Nephron (organoid): ENCODE measurements around the gene SLC22A23.

Experiments used
- H3K27ac Mint-ChIP-seq, 3 experiments: 2 replicates each; pipeline ENCODE4 v1.8.0; 2020; ENCODE audit warnings: mixed read lengths in 3 of 3, mild to moderate bottlenecking in 2 of 3, moderate library complexity in 1 of 3
- H3K27me3 Mint-ChIP-seq: 2 replicates; pipeline ENCODE4 v1.8.0; 2021; ENCODE audit warnings: low read depth, mild to moderate bottlenecking, moderate library complexity, mixed read lengths
- H3K36me3 Mint-ChIP-seq: 2 replicates; pipeline ENCODE4 v1.8.0; 2020; ENCODE audit warnings: low read depth, mixed read lengths
- H3K4me1 Mint-ChIP-seq: 2 replicates; pipeline ENCODE4 v1.8.0; 2020; ENCODE audit warnings: mixed read lengths
- H3K4me3 Mint-ChIP-seq, 3 experiments: 2 replicates each; pipeline ENCODE4 v1.8.0; 2020; ENCODE audit warnings: mild to moderate bottlenecking in 3 of 3, mixed read lengths in 3 of 3, moderate library complexity in 2 of 3
- H3K9me3 Mint-ChIP-seq: 2 replicates; pipeline ENCODE4 v1.8.0; 2020; ENCODE audit warnings: mixed read lengths
- CTCF ChIP-seq, 3 experiments: fragments of 200-600 bp; sonication (generic); IDR thresholded peaks; one replicate each; pipeline ENCODE4 v1.5.0; 2021; ENCODE audit warnings: antibody characterized with exemption in 3 of 3; ENCODE audit not compliant: unreplicated experiment in 3 of 3

The SLC22A23 gene

DNA sequence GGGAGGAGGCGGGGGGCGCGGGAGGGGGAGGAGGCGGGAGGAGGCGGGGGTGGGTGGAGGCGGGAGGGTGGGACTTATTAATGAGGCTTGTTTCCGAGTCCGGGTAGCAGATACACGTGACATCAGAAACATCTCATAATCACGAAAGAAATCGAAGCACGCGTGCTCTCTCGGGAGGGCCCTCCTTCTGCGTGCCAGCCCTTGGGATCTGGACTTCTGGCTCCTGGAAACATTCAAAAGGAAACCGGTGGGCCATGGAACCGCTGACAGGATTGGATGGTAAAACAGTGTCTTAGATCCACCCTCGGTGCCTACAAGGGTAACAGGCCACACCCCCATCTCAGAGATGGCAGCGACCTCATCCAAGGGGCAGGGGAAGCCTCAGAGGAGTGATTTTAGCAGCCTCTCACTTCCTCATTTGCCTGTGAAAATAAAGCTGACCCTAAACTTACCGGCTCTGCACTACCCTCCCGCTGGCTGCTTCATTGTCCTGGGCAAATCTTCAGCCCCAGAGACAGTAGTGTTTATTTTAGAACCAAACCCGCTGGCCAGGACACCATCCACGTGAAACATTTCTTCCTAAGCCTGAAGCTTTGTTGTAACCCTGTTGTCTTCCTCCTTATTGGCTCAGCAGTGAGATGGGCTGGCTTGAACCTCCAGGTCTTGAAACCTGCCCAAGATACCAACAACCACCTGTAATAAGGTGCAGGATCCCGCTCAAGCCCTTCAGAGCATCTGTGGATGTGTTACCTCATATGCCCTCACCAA lies 100.6 kb downstream of the SLC22A23 start:
- H3K9me3 Mint-ChIP-seq, result no peaks in the 10 kb centered on the region
- TF ChIP-seq CTCF (IDR thresholded peaks at IDR 0.05; ENCODE audit: unreplicated experiment in 3 of 3), result no peak
- peaks cover 4% of the 10 kb centered on the region for H3K27me3 Mint-ChIP-seq
- peak overlapping the region; percentile 78 to 83 (median 79) for H3K4me3 Mint-ChIP-seq
- H3K4me1 Mint-ChIP-seq, result peaks cover 42% of the 10 kb centered on the region
- no peaks in the 10 kb centered on the region for H3K36me3 Mint-ChIP-seq
- H3K27ac Mint-ChIP-seq, result peak overlapping the region; percentile 83 to 98 (median 96)

DNA sequence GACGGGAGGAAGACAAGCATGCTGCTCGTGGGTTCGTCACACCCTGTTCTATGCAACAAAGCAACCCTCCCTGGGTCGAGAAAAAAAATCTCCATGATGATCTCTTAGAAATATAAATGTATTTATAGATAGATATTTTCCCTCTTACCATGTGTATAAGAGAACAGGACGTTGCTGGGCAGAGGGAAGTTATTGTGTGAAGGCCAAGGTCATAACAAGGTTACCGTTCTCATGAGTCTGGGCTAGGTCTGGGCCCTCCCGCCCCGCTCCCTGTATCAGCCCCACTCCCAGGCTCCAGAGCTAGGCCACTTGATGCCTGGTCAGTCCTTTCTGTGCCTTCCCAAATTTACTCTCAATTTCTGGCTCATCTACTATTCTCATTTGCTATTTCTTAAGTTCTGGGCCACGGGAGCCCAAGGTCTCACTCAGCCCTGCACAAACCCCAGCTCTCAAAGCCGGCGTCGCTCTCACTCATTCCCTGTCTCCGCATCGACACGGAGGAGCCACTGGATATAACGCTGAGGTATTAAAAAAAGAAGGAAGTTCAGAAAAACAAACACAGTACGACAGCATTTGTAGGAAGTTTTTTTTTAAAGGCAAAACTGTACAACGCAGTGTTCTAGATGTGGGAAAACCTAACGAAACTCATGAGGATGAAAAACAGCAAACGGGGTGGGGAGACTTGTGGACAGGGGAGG lies 101.3 kb downstream of the SLC22A23 start:
- no peaks in the 10 kb centered on the region for H3K9me3 Mint-ChIP-seq
- H3K4me1 Mint-ChIP-seq, result peaks cover 50% of the 10 kb centered on the region
- H3K27me3 Mint-ChIP-seq, result peaks cover 4% of the 10 kb centered on the region
- peak overlapping the region; percentile 78 to 83 (median 79) for H3K4me3 Mint-ChIP-seq
- H3K27ac Mint-ChIP-seq, result peak overlapping the region; percentile 83 to 98 (median 96)
- H3K36me3 Mint-ChIP-seq, result no peaks in the 10 kb centered on the region
- TF ChIP-seq CTCF (IDR thresholded peaks at IDR 0.05; ENCODE audit: unreplicated experiment in 3 of 3), result no peak

GRCh38 chr6:3355011-3355357 lies 101.9 kb downstream of the SLC22A23 start:
- Mint-ChIP-seq H3K36me3 (no peaks in the 10 kb centered on the region), H3K4me1 (peaks cover 55% of the 10 kb centered on the region), H3K27me3 (peaks cover 4% of the 10 kb centered on the region), H3K9me3 (no peaks in the 10 kb centered on the region), H3K4me3 (peak overlapping the region in 2 of 3 experiments; percentile 78 to 79), H3K27ac (peak overlapping the region; percentile 83 to 98 (median 96))
- TF ChIP-seq CTCF (IDR thresholded peaks at IDR 0.05; ENCODE audit: unreplicated experiment in 3 of 3), result no peak

DNA sequence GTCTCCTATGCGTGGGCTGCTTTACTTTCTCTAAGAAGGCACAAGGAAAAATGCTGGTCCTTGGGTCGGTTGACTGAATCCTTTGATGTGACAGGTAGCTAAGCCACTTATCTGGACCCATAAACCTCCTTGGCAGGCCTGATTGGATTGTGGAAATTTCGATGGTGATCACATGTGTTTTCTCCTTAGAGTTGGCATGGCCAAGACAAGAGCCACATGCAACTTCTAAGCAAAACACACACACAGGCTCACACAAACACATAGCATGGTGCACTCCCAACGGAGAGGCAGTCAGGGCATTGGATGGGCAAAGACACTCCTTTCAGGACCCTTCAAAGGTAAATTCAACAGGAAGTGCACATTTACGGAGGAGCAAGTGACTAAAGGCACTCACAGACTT lies 102.9 kb downstream of the SLC22A23 start:
- Mint-ChIP-seq H3K36me3 (no peaks in the 10 kb centered on the region), H3K27ac (peak overlapping the region in 2 of 3 experiments; percentile 33 to 37), H3K9me3 (no peaks in the 10 kb centered on the region), H3K4me1 (peaks cover 65% of the 10 kb centered on the region), H3K27me3 (peaks cover 4% of the 10 kb centered on the region), H3K4me3 (peak overlapping the region in 1 of 3 experiments; percentile 4)
- no peak for TF ChIP-seq CTCF (IDR thresholded peaks at IDR 0.05; ENCODE audit: unreplicated experiment in 3 of 3)

- peak overlapping the region in 1 of 3 experiments; percentile 4 for H3K4me3 Mint-ChIP-seq
- H3K9me3 Mint-ChIP-seq, result no peaks in the 10 kb centered on the region
- H3K27me3 Mint-ChIP-seq, result peaks cover 6% of the 10 kb centered on the region
- peaks cover 70% of the 10 kb centered on the region for H3K4me1 Mint-ChIP-seq
- H3K27ac Mint-ChIP-seq, result peak overlapping the region in 2 of 3 experiments; percentile 33 to 37
- no peak for TF ChIP-seq CTCF (IDR thresholded peaks at IDR 0.05; ENCODE audit: unreplicated experiment in 3 of 3)
- no peaks in the 10 kb centered on the region for H3K36me3 Mint-ChIP-seq
Measured at GRCh38 chr6:3353213-3353903, 103.5 kb downstream of the SLC22A23 start.
